ENCODE measurements around the gene CMTM7.
A peak's percentile ranks its signal among the peaks of the same experiment; 100 is the strongest.

The CMTM7 gene

DNA sequence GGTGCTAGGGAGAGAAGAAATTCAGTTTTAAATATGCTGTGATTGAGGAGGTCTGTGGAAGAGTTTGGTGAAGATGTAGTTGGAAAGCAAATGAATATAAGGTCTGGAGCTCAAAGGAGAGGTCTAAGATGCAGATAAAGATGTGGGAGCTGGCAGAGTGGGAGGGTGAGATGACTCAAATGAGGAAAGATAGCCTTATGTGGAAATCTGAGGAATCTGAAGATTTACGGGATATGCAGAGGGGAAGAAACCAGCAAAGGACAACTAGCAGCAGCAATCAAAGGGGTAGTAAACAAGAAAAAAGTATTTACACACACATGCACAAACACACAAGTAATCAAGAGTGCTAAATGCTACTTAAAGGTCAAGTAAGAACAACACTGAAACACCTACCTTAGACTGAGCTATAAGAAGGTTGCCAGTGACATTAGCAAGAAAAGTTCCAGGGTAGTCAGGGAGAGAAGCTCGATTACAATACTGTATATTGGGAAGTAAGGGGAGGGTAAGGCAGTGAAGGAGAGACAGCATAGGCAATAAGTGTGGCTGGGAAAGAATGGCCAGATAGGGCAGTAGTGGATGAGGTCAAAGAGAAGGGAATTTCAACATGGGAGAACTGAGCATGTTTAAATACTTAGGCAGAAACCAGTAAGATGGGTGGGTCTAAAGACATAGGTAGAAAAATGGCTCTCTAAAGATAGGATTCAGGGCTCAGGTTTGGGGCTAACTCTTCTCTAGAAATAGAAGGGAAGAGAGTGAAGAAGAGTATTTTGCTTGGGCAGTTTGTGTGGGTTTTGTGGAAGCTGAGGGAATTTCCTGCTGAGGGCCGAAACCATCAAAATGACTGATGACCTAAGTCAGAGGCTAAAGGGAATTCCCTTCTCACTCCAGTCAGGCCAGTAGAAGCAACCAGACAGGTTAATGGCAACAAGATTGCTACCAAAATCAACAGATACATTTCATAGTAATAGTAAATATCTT lies 102.1 kb downstream of the CMTM7 start:
- no peak for DNase-seq

GRCh38 chr3:32495085-32495484 lies 103.4 kb downstream of the CMTM7 start:
- DNase-seq: no peak

DNA sequence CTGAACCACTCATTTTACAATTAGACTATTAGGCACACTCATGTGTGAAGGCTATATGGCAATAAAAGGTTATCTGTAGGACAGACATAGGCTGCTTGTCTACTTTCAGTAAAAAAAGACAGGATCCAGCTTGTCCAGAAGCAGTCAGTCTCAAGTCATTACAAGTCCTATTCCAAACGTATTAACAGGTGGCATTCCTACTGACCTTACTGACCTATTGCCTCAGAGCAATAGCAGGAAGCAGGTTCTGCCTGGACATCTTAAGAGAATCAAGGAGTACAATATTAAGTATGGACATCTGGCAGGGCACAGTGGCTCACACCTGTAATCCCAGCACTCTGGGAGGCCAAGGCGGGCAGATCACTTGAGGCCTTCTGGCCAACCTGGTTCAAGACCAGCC lies 104.0 kb downstream of the CMTM7 start:
- no peak for DNase-seq

DNA sequence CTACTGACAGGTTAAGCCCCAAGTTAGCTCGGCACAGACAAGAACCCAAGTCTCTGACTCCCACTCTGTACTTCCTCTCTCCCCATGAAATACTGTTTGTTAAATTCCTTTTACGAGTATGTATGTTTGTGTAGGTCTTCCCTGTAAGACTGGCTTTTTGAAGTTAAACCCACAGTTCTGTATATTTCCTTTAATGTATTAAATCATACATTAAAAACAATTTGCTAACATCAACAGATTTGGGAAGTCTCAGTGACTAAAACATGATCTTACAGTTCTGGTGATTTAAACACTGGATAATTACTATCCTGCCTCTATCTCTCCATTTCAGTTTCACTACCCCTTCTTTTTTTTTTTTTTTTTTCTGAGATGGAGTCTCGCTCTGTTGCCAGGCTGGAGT lies 106.6 kb downstream of the CMTM7 start:
- no peak for DNase-seq

GRCh38 chr3:32498992-32499391 lies 107.3 kb downstream of the CMTM7 start:
- DNase-seq: no peak

- no peak for DNase-seq
These were observed 107.9 kb downstream of the CMTM7 start for GRCh38 chr3:32499585-32499984.

DNA sequence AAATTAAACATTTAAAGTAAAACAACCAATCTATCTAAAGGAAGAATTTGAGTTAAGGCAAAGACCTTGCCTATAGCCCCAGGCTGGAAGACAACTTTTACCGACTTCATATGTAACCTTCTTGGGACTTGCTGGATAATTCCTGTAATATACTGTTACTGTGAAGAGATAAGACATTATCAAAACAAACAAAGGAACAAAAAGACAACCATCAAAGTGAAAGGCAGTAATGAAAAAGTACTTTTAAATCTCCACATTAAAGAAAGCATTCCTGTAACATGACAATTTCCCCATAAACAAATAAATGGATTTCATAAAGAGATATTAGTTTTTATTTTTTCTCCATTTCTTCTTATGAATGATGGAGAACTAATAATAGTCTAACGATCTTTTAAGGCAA lies 108.6 kb downstream of the CMTM7 start:
- no peak for DNase-seq

DNA sequence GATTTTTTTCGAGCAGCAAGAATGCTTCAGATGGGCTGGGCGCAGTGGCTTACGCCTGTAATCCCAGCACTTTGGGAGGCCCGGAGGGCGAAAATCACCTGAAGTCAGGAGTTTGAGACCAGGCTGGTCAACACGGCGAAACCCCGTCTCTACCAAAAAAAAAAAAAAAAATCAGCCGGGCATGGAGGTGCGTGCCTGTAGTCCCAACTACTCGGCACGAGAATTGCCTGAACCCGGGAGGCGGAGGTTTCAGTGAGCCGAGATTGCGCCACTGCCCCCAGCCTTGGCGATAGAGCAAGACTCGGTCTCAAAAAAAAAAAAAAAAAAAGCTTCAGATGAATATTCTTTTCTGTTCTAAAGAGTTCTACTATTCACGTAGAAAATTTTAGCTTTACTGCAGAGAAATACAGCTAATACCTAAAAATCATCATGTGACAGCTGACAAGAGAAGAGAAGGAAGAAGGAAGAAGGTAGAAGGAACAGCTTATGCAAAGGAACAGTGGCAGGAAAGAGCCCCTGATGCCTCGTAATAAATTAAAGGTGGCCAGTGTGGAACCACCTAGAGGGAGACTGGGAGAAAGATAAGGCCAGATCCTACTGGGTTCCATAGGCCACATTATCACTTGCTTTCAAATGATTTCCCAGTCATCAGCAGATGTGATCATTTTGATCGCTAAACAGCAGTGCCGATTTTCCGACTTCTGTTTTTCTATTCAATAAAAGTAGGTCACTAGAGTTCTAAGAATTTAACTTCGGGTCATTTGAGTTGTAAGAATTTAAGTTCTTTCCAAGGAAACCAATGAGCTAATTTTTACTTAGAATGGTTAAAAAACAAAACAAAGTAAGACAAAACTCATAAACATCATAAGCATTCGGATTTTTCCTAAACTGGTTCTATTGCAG lies 109.5 kb downstream of the CMTM7 start:
- peak in 1 of 6 experiments; percentile 1 for DNase-seq

DNA sequence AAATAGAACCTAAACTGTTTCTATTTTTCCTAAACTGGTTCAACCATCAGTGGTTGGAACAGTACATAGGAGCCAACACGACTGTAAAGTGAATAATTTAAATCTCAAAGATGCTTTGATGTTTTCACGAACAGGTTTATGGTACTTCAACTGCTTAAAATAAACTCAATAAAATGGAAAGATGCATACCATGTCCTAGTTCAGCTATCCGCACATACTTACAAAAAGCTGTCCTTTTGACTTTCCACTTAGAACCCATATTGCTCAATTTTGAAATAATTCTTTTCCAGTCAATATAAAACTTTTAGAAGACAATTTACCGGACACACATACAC lies 110.1 kb downstream of the CMTM7 start:
- DNase-seq: peak in 1 of 6 experiments; percentile 24

GRCh38 chr3:32502118-32502945 lies 110.7 kb downstream of the CMTM7 start, which contains the start of gene CMTM6:
Gene CMTM6 (minus strand): TSS chr3:32502852. CDS start chr3:32502745, 107 bp downstream.
- DNase-seq: peak; percentile 70 to 82 (median 76)

DNA sequence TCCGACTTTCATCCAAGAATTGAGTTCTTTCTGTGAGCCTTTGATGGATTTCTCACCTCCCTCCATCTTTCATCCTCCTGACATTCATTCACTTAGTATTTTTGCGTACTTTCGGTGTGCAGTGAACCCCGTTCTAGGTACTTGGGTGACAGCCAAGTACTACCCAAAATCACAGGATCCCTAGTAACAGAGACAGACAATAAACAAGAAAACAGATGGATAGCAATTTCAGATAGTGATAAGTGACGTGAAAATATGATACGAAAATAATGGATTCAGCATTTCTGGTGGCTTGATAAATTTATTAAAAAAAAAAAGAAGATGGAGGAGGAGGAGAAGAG lies 111.3 kb downstream of the CMTM7 start:
- no peak for DNase-seq

All from stimulated activated naive CD4-positive, alpha-beta T cell (primary cell).